Lower lobe of right lung (tissue), 2 donors: ENCODE results near the gene MRPL11. TPM values are rescaled to one million over a fixed set of nuclear protein-coding genes. Genes with fewer than 3 reads are reported as not detected.
"Not testable (repeated sequence)": the region's sequence is repeated elsewhere in the genome, so short reads cannot be mapped to it uniquely, and the experiment has no call there.

Source experiments
- ATAC-seq, 2 donors: fragments of 200-7000 bp; cut with Tn5 transposase; one replicate each; pipeline ENCODE4 v1.9.1; 2020 to 2022; ENCODE audit warnings: mild to moderate bottlenecking in 2 of 2, moderate library complexity in 2 of 2
- DNase-seq: peaks from one replicate; pipeline ENCODE4 v3.0.0-alpha.2; 2020
- H3K27ac ChIP-seq: fragments of 200-600 bp; one replicate; pipeline ENCODE4 v1.8.0; 2022
- H3K27me3 ChIP-seq: fragments of 200-600 bp; one replicate; pipeline ENCODE4 v1.8.0; 2022; ENCODE audit warnings: low read depth
- H3K36me3 ChIP-seq: fragments of 200-600 bp; one replicate; pipeline ENCODE4 v1.8.0; 2022; ENCODE audit warnings: mild to moderate bottlenecking
- H3K4me1 ChIP-seq: fragments of 200-600 bp; one replicate; pipeline ENCODE4 v1.8.0; 2022
- H3K4me3 ChIP-seq: fragments of 200-600 bp; one replicate; pipeline ENCODE4 v1.8.0; 2022; ENCODE audit warnings: mild to moderate bottlenecking
- H3K9me3 ChIP-seq: fragments of 200-600 bp; one replicate; pipeline ENCODE4 v1.8.0; 2022
- CTCF ChIP-seq: fragments of 200-600 bp; IDR thresholded peaks from one replicate; pipeline ENCODE4 v1.8.0; 2022; ENCODE audit warnings: antibody characterized with exemption, mild to moderate bottlenecking
- intact Hi-C: fragments of 100-400 bp; cut with DNase I; formaldehyde crosslinking; loops from one replicate; pipeline ENCODE4 v1.11.0; 2022
- total RNA-seq: library from RNA; stranded (reverse); fragmentation: NEBNext Ultra II Directional; extraction: Animal tissue kit (Norgen Biotek cat#: 25700); gene quantifications from one replicate; pipeline ENCODE4 v1.2.1, GENCODE V29; 2021
- donor health status: DM: no; HTN: yes; CAD: no; lungs with severe emphysema.

Gene MRPL11
- total RNA-seq, 1 donor from 2014 or later, result 32.7 TPM

GRCh38 chr11:66447012-66447411 is 8.4 kb upstream of the MRPL11 start:
- H3K9me3 ChIP-seq, result peaks cover 11% of the 10 kb centered on the region
- ATAC-seq (no peak), DNase-seq (no peak)
- intact Hi-C loops, result no loop called here
- peaks cover 9% of the 10 kb centered on the region for H3K4me1 ChIP-seq
- no peak for TF ChIP-seq CTCF
- H3K4me3 ChIP-seq, result no peak overlapping the region
- H3K36me3 ChIP-seq, result no peaks in the 10 kb centered on the region
- no peak overlapping the region for H3K27ac ChIP-seq
- H3K27me3 ChIP-seq, result no peaks in the 10 kb centered on the region

- DNase-seq, result no peak
- intact Hi-C loops, result no loop called here
- peaks cover 11% of the 10 kb centered on the region for H3K9me3 ChIP-seq
- H3K27me3 ChIP-seq, result no peaks in the 10 kb centered on the region
- no peak overlapping the region for H3K4me3 ChIP-seq
- H3K4me1 ChIP-seq, result peaks cover 9% of the 10 kb centered on the region
- no peak overlapping the region for H3K27ac ChIP-seq
- no peak for TF ChIP-seq CTCF
- H3K36me3 ChIP-seq, result no peaks in the 10 kb centered on the region
- peak; percentile 16 to 52 for ATAC-seq
These were observed 5.0 kb upstream of the MRPL11 start for GRCh38 chr11:66443602-66444001.

GRCh38 chr11:66440940-66441282 is 2.3 kb upstream of the MRPL11 start:
- Histone ChIP-seq H3K4me1 (peaks cover 15% of the 10 kb centered on the region), H3K9me3 (peaks cover 11% of the 10 kb centered on the region), H3K36me3 (peaks cover 14% of the 10 kb centered on the region)
- H3K27me3 ChIP-seq, intact Hi-C loops, DNase-seq, ATAC-seq, H3K27ac ChIP-seq, H3K4me3 ChIP-seq: not testable (repeated sequence)

- H3K4me3 ChIP-seq, H3K27me3 ChIP-seq, ATAC-seq, H3K27ac ChIP-seq, DNase-seq, intact Hi-C loops: not testable (repeated sequence)
- Histone ChIP-seq H3K4me1 (peaks cover 15% of the 10 kb centered on the region), H3K36me3 (peaks cover 20% of the 10 kb centered on the region), H3K9me3 (peaks cover 11% of the 10 kb centered on the region)
These were observed 1.7 kb upstream of the MRPL11 start for GRCh38 chr11:66440101-66440939.

GRCh38 chr11:66437979-66438503 is 607 bp downstream of the MRPL11 start:
- ATAC-seq (no peak), DNase-seq (no peak)
- no peak for TF ChIP-seq CTCF

GRCh38 chr11:66432597-66432996 is 6.1 kb downstream of the MRPL11 start:
- no peak overlapping the region for H3K27ac ChIP-seq
- peaks cover 51% of the 10 kb centered on the region for H3K36me3 ChIP-seq
- H3K27me3 ChIP-seq, result no peaks in the 10 kb centered on the region
- no peak for DNase-seq
- peak in 1 of 2 donors; percentile 56 for ATAC-seq
- no peaks in the 10 kb centered on the region for H3K9me3 ChIP-seq
- H3K4me1 ChIP-seq, result peaks cover under 1% of the 10 kb centered on the region
- no peak overlapping the region for H3K4me3 ChIP-seq
- no peak for TF ChIP-seq CTCF
- intact Hi-C loops, result no loop called here

More at GRCh38 chr11:66437979-66438503, 607 bp downstream of the MRPL11 start:
- peaks cover 39% of the 10 kb centered on the region for H3K36me3 ChIP-seq
- H3K9me3 ChIP-seq, result peaks cover 2% of the 10 kb centered on the region
- peak overlapping the region; percentile 95 for H3K4me3 ChIP-seq
- intact Hi-C loops, result no loop called here
- H3K27me3 ChIP-seq, result no peaks in the 10 kb centered on the region
- peak overlapping the region; percentile 89 for H3K27ac ChIP-seq
- peaks cover 6% of the 10 kb centered on the region for H3K4me1 ChIP-seq

- H3K9me3 ChIP-seq, H3K27me3 ChIP-seq, intact Hi-C loops, H3K27ac ChIP-seq, H3K4me3 ChIP-seq, ATAC-seq, DNase-seq, H3K4me1 ChIP-seq: not testable (repeated sequence)
- H3K36me3 ChIP-seq, result peaks cover 47% of the 10 kb centered on the region
These were observed 6.7 kb downstream of the MRPL11 start for GRCh38 chr11:66431871-66432329.

GRCh38 chr11:66431287-66431686 is 7.4 kb downstream of the MRPL11 start:
- H3K9me3 ChIP-seq, H3K4me1 ChIP-seq, intact Hi-C loops, H3K27me3 ChIP-seq, H3K27ac ChIP-seq, DNase-seq, H3K4me3 ChIP-seq, ATAC-seq: not testable (repeated sequence)
- peaks cover 41% of the 10 kb centered on the region for H3K36me3 ChIP-seq
